Immature natural killer cell (primary cell): ENCODE results near the gene CNPPD1. TPM values are rescaled to one million over a fixed set of nuclear protein-coding genes. Genes with fewer than 3 reads are reported as not detected.

Source experiments
- DNase-seq, 3 donors: peaks; one replicate each; pipeline ENCODE4 v3.0.0; 2022; ENCODE audit warnings: mixed read lengths in 1 of 3
- H3K27ac Mint-ChIP-seq, 6 donors: one replicate each; pipeline ENCODE4 v1.8.0; 2020; ENCODE audit warnings: mixed read lengths in 6 of 6, mild to moderate bottlenecking in 5 of 6, inconsistent platforms in 4 of 6, moderate library complexity in 3 of 6
- H3K27me3 Mint-ChIP-seq, 3 donors: one replicate each; pipeline ENCODE4 v1.8.0; 2020 to 2021; ENCODE audit warnings: low read depth in 3 of 3, mild to moderate bottlenecking in 3 of 3, mixed read lengths in 3 of 3, moderate library complexity in 3 of 3, inconsistent platforms in 1 of 3
- H3K36me3 Mint-ChIP-seq, 3 donors: one replicate each; pipeline ENCODE4 v1.8.0; 2020; ENCODE audit warnings: mixed read lengths in 3 of 3, inconsistent platforms in 2 of 3, mild to moderate bottlenecking in 2 of 3
- H3K4me1 Mint-ChIP-seq, 2 donors: one replicate each; pipeline ENCODE4 v1.8.0; 2020; ENCODE audit warnings: inconsistent platforms in 2 of 2, mild to moderate bottlenecking in 2 of 2, mixed read lengths in 2 of 2, moderate library complexity in 1 of 2
- H3K4me3 Mint-ChIP-seq, 5 donors: one replicate each; pipeline ENCODE4 v1.8.0; 2020; ENCODE audit warnings: mild to moderate bottlenecking in 5 of 5, mixed read lengths in 5 of 5, inconsistent platforms in 3 of 5, moderate library complexity in 3 of 5
- H3K9me3 Mint-ChIP-seq, 6 donors: one replicate each; pipeline ENCODE4 v1.8.0; 2020; ENCODE audit warnings: mild to moderate bottlenecking in 6 of 6, mixed read lengths in 6 of 6, inconsistent platforms in 4 of 6, moderate library complexity in 3 of 6
- polyA plus RNA-seq, 3 donors: library from polyadenylated mRNA; unstranded; fragments of 300-500 nt; fragmentation: Illumina TruSeq; gene quantifications; one replicate each; pipeline ENCODE4 v1.2.3, GENCODE V29; 2021

The CNPPD1 gene
- polyA plus RNA-seq, 3 donors from 2014 or later = 68.2 to 135 (median 92.9) TPM

GRCh38 chr2:219155054-219155644 is 21.6 kb downstream of the CNPPD1 start:
- no peak overlapping the region for H3K27ac Mint-ChIP-seq
- H3K27me3 Mint-ChIP-seq = peaks cover 2 to 3% (median 2%) of the 10 kb centered on the region in 3 donors
- no peak overlapping the region for H3K4me3 Mint-ChIP-seq
- no peaks in the 10 kb centered on the region for H3K9me3 Mint-ChIP-seq
- peaks cover 16 to 30% (median 23%) of the 10 kb centered on the region in 3 donors for H3K36me3 Mint-ChIP-seq
- DNase-seq = peak; percentile 59 to 65 (median 64)
- H3K4me1 Mint-ChIP-seq = peaks cover 6 to 8% of the 10 kb centered on the region in 2 donors

GRCh38 chr2:219149667-219150066 is 27.1 kb downstream of the CNPPD1 start:
- peaks cover 22 to 51% (median 30%) of the 10 kb centered on the region in 3 donors for H3K36me3 Mint-ChIP-seq
- DNase-seq = no peak
- no peaks in the 10 kb centered on the region for H3K27me3 Mint-ChIP-seq
- H3K27ac Mint-ChIP-seq = no peak overlapping the region
- H3K4me3 Mint-ChIP-seq = no peak overlapping the region
- no peaks in the 10 kb centered on the region for H3K9me3 Mint-ChIP-seq
- H3K4me1 Mint-ChIP-seq = no peaks in the 10 kb centered on the region

GRCh38 chr2:219142329-219142728 is 34.4 kb downstream of the CNPPD1 start:
- Mint-ChIP-seq H3K4me3 (no peak overlapping the region), H3K9me3 (no peaks in the 10 kb centered on the region), H3K4me1 (no peaks in the 10 kb centered on the region), H3K27me3 (no peaks in the 10 kb centered on the region), H3K36me3 (peaks cover 41 to 71% (median 47%) of the 10 kb centered on the region in 3 donors), H3K27ac (no peak overlapping the region)
- DNase-seq = no peak

- Mint-ChIP-seq H3K4me1 (no peaks in the 10 kb centered on the region), H3K9me3 (no peaks in the 10 kb centered on the region), H3K27ac (peak overlapping the region in 1 of 6 donors; percentile 4), H3K27me3 (no peaks in the 10 kb centered on the region), H3K4me3 (no peak overlapping the region), H3K36me3 (peaks cover 30 to 61% (median 37%) of the 10 kb centered on the region in 3 donors)
- DNase-seq = no peak
Measured at GRCh38 chr2:219140722-219141121, 36.0 kb downstream of the CNPPD1 start.

GRCh38 chr2:219133976-219134375 is 42.7 kb downstream of the CNPPD1 start:
- H3K4me1 Mint-ChIP-seq = peaks cover 0 to 11% of the 10 kb centered on the region in 2 donors
- no peak overlapping the region for H3K4me3 Mint-ChIP-seq
- no peak for DNase-seq
- no peaks in the 10 kb centered on the region for H3K27me3 Mint-ChIP-seq
- H3K36me3 Mint-ChIP-seq = peaks cover 6 to 22% (median 20%) of the 10 kb centered on the region in 3 donors
- H3K9me3 Mint-ChIP-seq = no peaks in the 10 kb centered on the region
- H3K27ac Mint-ChIP-seq = no peak overlapping the region

- no peak overlapping the region for H3K27ac Mint-ChIP-seq
- H3K4me1 Mint-ChIP-seq = peaks cover 4 to 18% of the 10 kb centered on the region in 2 donors
- no peaks in the 10 kb centered on the region for H3K9me3 Mint-ChIP-seq
- H3K27me3 Mint-ChIP-seq = peaks cover 0 to 2% (median 0%) of the 10 kb centered on the region in 3 donors
- H3K36me3 Mint-ChIP-seq = peaks cover 0 to 15% (median 12%) of the 10 kb centered on the region in 3 donors
- no peak for DNase-seq
- H3K4me3 Mint-ChIP-seq = no peak overlapping the region
Measured at GRCh38 chr2:219131744-219132143, 45.0 kb downstream of the CNPPD1 start.

GRCh38 chr2:219131327-219131726 is 45.4 kb downstream of the CNPPD1 start:
- Mint-ChIP-seq H3K4me3 (no peak overlapping the region), H3K27me3 (peaks cover 0 to 2% (median 0%) of the 10 kb centered on the region in 3 donors), H3K27ac (no peak overlapping the region), H3K4me1 (peaks cover 4 to 19% of the 10 kb centered on the region in 2 donors), H3K9me3 (no peaks in the 10 kb centered on the region), H3K36me3 (peaks cover 0 to 16% (median 15%) of the 10 kb centered on the region in 3 donors)
- no peak for DNase-seq

GRCh38 chr2:219129589-219129988 is 47.1 kb downstream of the CNPPD1 start:
- Mint-ChIP-seq H3K4me3 (no peak overlapping the region), H3K27ac (no peak overlapping the region), H3K4me1 (peaks cover 14 to 36% of the 10 kb centered on the region in 2 donors), H3K27me3 (peaks cover 0 to 2% (median 0%) of the 10 kb centered on the region in 3 donors), H3K9me3 (no peaks in the 10 kb centered on the region), H3K36me3 (peaks cover 0 to 16% (median 15%) of the 10 kb centered on the region in 3 donors)
- no peak for DNase-seq

GRCh38 chr2:219128396-219128795 is 48.3 kb downstream of the CNPPD1 start:
- Mint-ChIP-seq H3K36me3 (peaks cover 0 to 15% (median 12%) of the 10 kb centered on the region in 3 donors), H3K4me1 (peaks cover 26 to 41% of the 10 kb centered on the region in 2 donors), H3K9me3 (no peaks in the 10 kb centered on the region), H3K27me3 (peaks cover 3 to 6% (median 5%) of the 10 kb centered on the region in 3 donors), H3K27ac (peak overlapping the region in 1 of 6 donors; percentile 65), H3K4me3 (no peak overlapping the region)
- no peak for DNase-seq

- H3K36me3 Mint-ChIP-seq = peaks cover 0 to 15% (median 8%) of the 10 kb centered on the region in 3 donors
- peaks cover 3 to 6% (median 5%) of the 10 kb centered on the region in 3 donors for H3K27me3 Mint-ChIP-seq
- no peak overlapping the region for H3K27ac Mint-ChIP-seq
- H3K9me3 Mint-ChIP-seq = no peaks in the 10 kb centered on the region
- H3K4me3 Mint-ChIP-seq = no peak overlapping the region
- DNase-seq = no peak
- peaks cover 34 to 45% of the 10 kb centered on the region in 2 donors for H3K4me1 Mint-ChIP-seq
Measured at GRCh38 chr2:219127037-219127635, 49.6 kb downstream of the CNPPD1 start.

- H3K27ac Mint-ChIP-seq = peak overlapping the region in 2 of 6 donors; percentile 13 to 26
- no peak overlapping the region for H3K4me3 Mint-ChIP-seq
- H3K27me3 Mint-ChIP-seq = peaks cover 3 to 6% (median 5%) of the 10 kb centered on the region in 3 donors
- H3K36me3 Mint-ChIP-seq = peaks cover 0 to 15% (median 8%) of the 10 kb centered on the region in 3 donors
- no peak for DNase-seq
- no peaks in the 10 kb centered on the region for H3K9me3 Mint-ChIP-seq
- H3K4me1 Mint-ChIP-seq = peaks cover 34 to 45% of the 10 kb centered on the region in 2 donors
Measured at GRCh38 chr2:219126555-219126954, 50.2 kb downstream of the CNPPD1 start.

- Mint-ChIP-seq H3K4me1 (peaks cover 34 to 45% of the 10 kb centered on the region in 2 donors), H3K9me3 (no peaks in the 10 kb centered on the region), H3K27ac (peak overlapping the region in 2 of 6 donors; percentile 13 to 25), H3K27me3 (peaks cover 3 to 6% (median 5%) of the 10 kb centered on the region in 3 donors), H3K36me3 (peaks cover 0 to 18% (median 8%) of the 10 kb centered on the region in 3 donors), H3K4me3 (no peak overlapping the region)
- DNase-seq = no peak
Measured at GRCh38 chr2:219125886-219126270, 50.8 kb downstream of the CNPPD1 start.

GRCh38 chr2:219125225-219125885 is 51.4 kb downstream of the CNPPD1 start:
- H3K4me3 Mint-ChIP-seq = peak overlapping the region; percentile 23 to 79 (median 48)
- DNase-seq = no peak
- peaks cover 34 to 45% of the 10 kb centered on the region in 2 donors for H3K4me1 Mint-ChIP-seq
- peak overlapping the region; percentile 74 to 90 (median 83) for H3K27ac Mint-ChIP-seq
- peaks cover 3 to 6% (median 5%) of the 10 kb centered on the region in 3 donors for H3K27me3 Mint-ChIP-seq
- no peaks in the 10 kb centered on the region for H3K9me3 Mint-ChIP-seq
- peaks cover 0 to 15% (median 8%) of the 10 kb centered on the region in 3 donors for H3K36me3 Mint-ChIP-seq
